ENCODE measurements around the gene PBLD. TPM values are rescaled to one million over a fixed set of nuclear protein-coding genes. Genes with fewer than 3 reads are reported as not detected.
"Not testable (repeated sequence)": the region's sequence is repeated elsewhere in the genome, so short reads cannot be mapped to it uniquely, and the experiment has no call there.

The PBLD gene
- total and polyA plus RNA-seq, 2 experiments from 2014 or later = 4.6 to 5.6 TPM

DNA sequence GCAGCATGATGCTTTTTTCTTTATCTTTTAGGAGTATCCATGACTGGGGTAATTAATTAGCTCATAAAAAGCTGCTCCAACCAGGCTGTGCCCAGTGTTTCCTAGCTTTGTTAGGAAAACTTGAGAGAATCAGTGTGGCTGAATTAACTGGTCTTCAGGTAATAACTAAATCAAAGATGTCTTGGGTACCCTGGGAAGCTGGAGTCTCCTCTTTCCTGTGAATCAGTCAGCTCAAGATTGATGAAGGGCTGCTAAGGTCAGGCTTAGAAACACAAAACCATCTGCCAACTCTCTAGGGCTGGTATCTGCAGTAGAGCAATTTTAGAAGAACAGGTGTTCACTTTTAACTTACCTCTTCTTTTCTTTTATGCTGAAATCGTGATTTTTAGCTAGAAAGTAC, 79.4 kb downstream of the PBLD start:
- Histone ChIP-seq H3K27me3 (no peaks in the 10 kb centered on the region), H3K36me3 (no peaks in the 10 kb centered on the region), H3K9me3 (ENCODE audit: low read depth) (no peaks in the 10 kb centered on the region), H3K4me1 (ENCODE audit: low read depth) (peaks cover 9% of the 10 kb centered on the region), H3K4me3 (no peak overlapping the region), H3K27ac (no peak overlapping the region)
- TF ChIP-seq, protein P1, sequence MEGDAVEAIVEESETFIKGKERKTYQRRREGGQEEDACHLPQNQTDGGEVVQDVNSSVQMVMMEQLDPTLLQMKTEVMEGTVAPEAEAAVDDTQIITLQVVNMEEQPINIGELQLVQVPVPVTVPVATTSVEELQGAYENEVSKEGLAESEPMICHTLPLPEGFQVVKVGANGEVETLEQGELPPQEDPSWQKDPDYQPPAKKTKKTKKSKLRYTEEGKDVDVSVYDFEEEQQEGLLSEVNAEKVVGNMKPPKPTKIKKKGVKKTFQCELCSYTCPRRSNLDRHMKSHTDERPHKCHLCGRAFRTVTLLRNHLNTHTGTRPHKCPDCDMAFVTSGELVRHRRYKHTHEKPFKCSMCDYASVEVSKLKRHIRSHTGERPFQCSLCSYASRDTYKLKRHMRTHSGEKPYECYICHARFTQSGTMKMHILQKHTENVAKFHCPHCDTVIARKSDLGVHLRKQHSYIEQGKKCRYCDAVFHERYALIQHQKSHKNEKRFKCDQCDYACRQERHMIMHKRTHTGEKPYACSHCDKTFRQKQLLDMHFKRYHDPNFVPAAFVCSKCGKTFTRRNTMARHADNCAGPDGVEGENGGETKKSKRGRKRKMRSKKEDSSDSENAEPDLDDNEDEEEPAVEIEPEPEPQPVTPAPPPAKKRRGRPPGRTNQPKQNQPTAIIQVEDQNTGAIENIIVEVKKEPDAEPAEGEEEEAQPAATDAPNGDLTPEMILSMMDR (IDR thresholded peaks at IDR 0.05; ENCODE audit: low read depth, low read length) = no peak
- DNase-seq (ENCODE audit: low read depth in 1 of 2, low spot score in 1 of 2) = no peak

DNA sequence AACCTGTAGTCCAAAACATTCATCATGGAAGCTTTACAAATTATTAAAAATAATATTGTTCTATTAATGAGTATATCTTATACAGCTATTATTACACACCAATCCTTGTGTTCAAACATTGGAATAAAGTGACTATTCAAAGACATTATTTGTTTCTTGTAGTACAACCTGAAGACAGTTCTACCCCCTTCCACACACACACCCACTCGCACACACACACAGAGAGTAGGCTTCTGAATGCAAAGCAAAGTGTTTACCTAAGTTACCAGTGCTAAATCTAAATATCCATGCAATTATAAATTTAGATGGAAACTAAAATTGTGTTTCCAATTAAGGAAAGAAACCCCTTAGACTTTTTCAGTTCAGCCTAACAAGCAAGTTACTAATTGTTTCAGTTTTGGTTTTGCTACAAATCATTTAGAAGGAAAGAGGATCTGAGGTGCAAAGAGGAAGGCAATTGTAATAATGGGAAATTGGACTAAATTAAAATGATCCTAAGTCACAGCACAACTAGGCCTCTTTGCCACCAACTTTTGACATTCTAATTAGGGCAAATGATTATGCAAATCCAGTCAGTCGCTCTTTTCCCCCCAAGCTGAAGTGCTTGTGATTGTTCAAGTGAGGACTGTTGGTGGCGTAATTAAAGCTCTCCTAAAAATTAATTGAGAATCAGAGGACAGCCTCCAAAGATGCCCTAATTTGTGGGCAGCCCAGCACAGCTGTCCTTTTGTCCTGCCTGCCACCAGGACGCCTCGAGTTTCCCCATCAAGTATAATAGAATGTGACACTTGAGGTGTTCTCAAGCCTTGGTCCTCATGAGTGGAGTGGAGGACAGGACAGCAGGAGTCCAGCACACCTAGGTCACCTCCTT, 80.9 kb downstream of the PBLD start:
- Histone ChIP-seq H3K36me3 (no peaks in the 10 kb centered on the region), H3K9me3 (ENCODE audit: low read depth) (no peaks in the 10 kb centered on the region), H3K27me3 (no peaks in the 10 kb centered on the region), H3K27ac (no peak overlapping the region), H3K4me1 (ENCODE audit: low read depth) (peaks cover 1% of the 10 kb centered on the region), H3K4me3 (no peak overlapping the region)
- DNase-seq (ENCODE audit: low read depth in 1 of 2, low spot score in 1 of 2) = no peak
- TF ChIP-seq, protein P1 (IDR thresholded peaks at IDR 0.05; ENCODE audit: low read depth, low read length) = no peak

DNA sequence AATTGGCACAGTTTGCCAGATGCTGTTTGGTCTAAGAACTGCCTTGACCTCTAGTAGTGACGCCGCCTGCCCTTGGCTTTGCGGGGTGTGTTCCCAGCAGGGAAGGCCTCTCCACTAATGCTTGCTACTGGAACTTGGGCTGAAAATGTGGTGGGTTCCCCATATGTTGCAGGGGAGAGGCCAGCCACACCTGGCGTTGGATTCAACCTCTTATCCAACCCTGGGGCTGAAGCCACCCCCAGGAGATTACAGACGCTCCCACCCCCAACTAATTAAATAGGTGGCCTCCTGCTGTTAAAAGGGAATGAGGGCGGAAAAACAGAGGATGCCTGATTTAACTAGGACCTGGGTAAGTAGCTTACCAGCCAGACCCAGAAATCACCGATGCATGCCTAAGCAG, 81.6 kb downstream of the PBLD start:
- H3K4me1 ChIP-seq (ENCODE audit: low read depth) = no peaks in the 10 kb centered on the region
- H3K36me3 ChIP-seq = no peaks in the 10 kb centered on the region
- TF ChIP-seq, protein P1 (IDR thresholded peaks at IDR 0.05; ENCODE audit: low read depth, low read length) = no peak
- H3K27me3 ChIP-seq = no peaks in the 10 kb centered on the region
- no peaks in the 10 kb centered on the region for H3K9me3 ChIP-seq (ENCODE audit: low read depth)
- H3K4me3 ChIP-seq = no peak overlapping the region
- H3K27ac ChIP-seq = no peak overlapping the region
- DNase-seq (ENCODE audit: low read depth in 1 of 2, low spot score in 1 of 2) = no peak

DNA sequence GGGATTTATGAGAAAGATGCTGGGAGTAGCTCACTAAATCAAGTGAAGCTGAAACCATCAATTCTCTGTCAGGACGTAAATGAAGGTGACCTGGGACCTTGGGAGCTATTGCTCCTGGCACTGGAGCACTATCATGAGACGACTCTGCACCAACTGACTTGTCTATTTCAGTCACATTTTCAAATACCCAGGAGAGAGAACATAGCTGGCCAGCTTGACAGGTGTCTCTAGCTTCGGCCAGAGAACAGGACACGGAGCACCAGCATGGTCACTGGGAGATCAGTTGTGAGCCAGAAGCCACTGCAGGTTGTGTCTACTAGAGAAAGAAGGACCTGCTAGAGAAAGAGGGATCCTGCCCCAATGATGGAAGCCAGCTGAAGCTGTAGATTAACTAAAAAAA, 83.4 kb downstream of the PBLD start:
- Histone ChIP-seq H3K27ac (no peak overlapping the region), H3K36me3 (no peaks in the 10 kb centered on the region), H3K27me3 (no peaks in the 10 kb centered on the region), H3K4me1 (ENCODE audit: low read depth) (no peaks in the 10 kb centered on the region), H3K9me3 (ENCODE audit: low read depth) (no peaks in the 10 kb centered on the region), H3K4me3 (no peak overlapping the region)
- TF ChIP-seq, protein P1 (IDR thresholded peaks at IDR 0.05; ENCODE audit: low read depth, low read length) = no peak
- no peak for DNase-seq (ENCODE audit: low read depth in 1 of 2, low spot score in 1 of 2)

DNA sequence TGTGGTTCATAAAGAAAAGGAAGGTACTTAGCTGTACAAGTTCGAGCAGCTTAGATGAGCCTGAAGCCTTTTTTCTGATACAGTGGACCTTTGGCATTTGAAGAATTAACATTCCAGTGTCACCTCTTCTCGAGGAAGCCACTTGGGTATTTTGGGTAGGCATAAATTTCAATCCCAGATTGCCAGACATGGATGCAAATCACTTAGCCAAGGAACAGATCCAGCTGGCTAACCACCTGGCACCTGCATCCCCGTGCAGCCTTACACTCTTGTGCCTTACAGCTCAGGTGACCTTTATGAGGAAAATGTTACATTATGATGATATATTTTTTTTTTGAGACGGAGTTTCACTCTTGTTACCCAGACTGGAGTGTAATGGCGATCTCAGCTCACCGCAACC, 84.8 kb downstream of the PBLD start:
- TF ChIP-seq, protein P1 (IDR thresholded peaks at IDR 0.05; ENCODE audit: low read depth, low read length) = no peak
- Histone ChIP-seq H3K36me3 (no peaks in the 10 kb centered on the region), H3K4me3 (no peak overlapping the region), H3K9me3 (ENCODE audit: low read depth) (no peaks in the 10 kb centered on the region), H3K4me1 (ENCODE audit: low read depth) (no peaks in the 10 kb centered on the region), H3K27me3 (no peaks in the 10 kb centered on the region), H3K27ac (no peak overlapping the region)
- DNase-seq (ENCODE audit: low read depth in 1 of 2, low spot score in 1 of 2) = no peak

DNA sequence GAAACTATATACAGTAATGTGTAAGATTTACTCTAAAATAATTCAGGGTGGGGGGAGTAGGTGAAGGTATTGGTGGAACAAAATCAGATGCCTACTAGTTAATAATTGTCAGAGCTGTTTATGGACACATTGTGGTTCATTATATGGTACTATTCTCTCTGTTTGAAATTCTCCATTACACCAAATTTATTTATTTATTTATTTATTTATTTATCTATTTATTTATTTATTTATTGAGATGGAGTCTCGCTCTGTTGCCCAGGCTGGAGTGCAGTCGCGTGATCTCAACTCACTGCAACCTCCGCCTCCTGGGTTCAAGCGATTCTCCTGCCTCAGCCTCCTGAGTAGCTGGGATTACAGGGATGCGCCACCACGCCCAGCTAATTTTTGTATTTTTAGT, 86.3 kb downstream of the PBLD start:
- H3K27me3 ChIP-seq, H3K4me3 ChIP-seq: not testable (repeated sequence)

More for the DNA sequence above, 86.3 kb downstream of the PBLD start:
- DNase-seq (ENCODE audit: low read depth in 1 of 2, low spot score in 1 of 2); H3K36me3 ChIP-seq; H3K9me3 ChIP-seq (ENCODE audit: low read depth); H3K4me1 ChIP-seq (ENCODE audit: low read depth); H3K27ac ChIP-seq: not testable (repeated sequence)
